Fibroblast of lung (primary cell): ENCODE results near the gene SLC29A4. TPM values are rescaled to one million over a fixed set of nuclear protein-coding genes. Genes with fewer than 3 reads are reported as not detected.

ENCODE experiments used
- DNase-seq, 2 donors: peaks; one replicate each; pipeline versions ENCODE4 v3.0.0 to v3.0.0-alpha.2; 2010; ENCODE audit warnings: low read depth in 2 of 2
- H2AFZ ChIP-seq: 2 replicates; pipeline ENCODE4 v1.5.1; 2012; ENCODE audit warnings: low read length, control low read depth, inconsistent platforms
- H3K27ac ChIP-seq: 2 replicates; pipeline ENCODE4 v1.5.1; 2011; ENCODE audit warnings: low read length, control low read depth; ENCODE audit not compliant: insufficient read depth
- H3K27me3 ChIP-seq: 2 replicates; pipeline ENCODE4 v1.5.1; 2011; ENCODE audit warnings: mild to moderate bottlenecking, low read length; ENCODE audit not compliant: control insufficient read depth, insufficient read depth
- H3K36me3 ChIP-seq: 2 replicates; pipeline ENCODE4 v1.5.1; 2011; ENCODE audit warnings: low read length; ENCODE audit not compliant: control insufficient read depth, insufficient read depth
- H3K4me1 ChIP-seq: 2 replicates; pipeline ENCODE4 v1.5.1; 2011; ENCODE audit warnings: low read length; ENCODE audit not compliant: control insufficient read depth, insufficient read depth; ENCODE audit errors: extremely low read depth
- H3K4me2 ChIP-seq: 2 replicates; pipeline ENCODE4 v1.5.1; 2011; ENCODE audit warnings: low read length, control low read depth; ENCODE audit not compliant: insufficient read depth; ENCODE audit errors: extremely low read depth
- H3K4me3 ChIP-seq, 4 experiments: fragments of 200-600 bp in 1 of 4; sonication (generic) in 1 of 4; replicated peaks in 1 of 4; 2 replicates each; pipeline ENCODE4 v1.5.1; 2011 to 2016; ENCODE audit warnings: low read length in 4 of 4, low read depth in 3 of 4, mild to moderate bottlenecking in 3 of 4, control low read depth in 2 of 4, inconsistent platforms in 1 of 4, mixed read lengths in 1 of 4; ENCODE audit not compliant: insufficient read depth in 1 of 4; ENCODE audit errors: control extremely low read depth in 1 of 4
- H3K79me2 ChIP-seq: 2 replicates; pipeline ENCODE4 v1.5.1; 2012; ENCODE audit warnings: mild to moderate bottlenecking, low read length, inconsistent platforms; ENCODE audit not compliant: control insufficient read depth, insufficient read depth
- H3K9ac ChIP-seq: 2 replicates; pipeline ENCODE4 v1.5.1; 2011; ENCODE audit warnings: mild to moderate bottlenecking, low read length, control low read depth; ENCODE audit not compliant: insufficient read depth
- H3K9me3 ChIP-seq: 2 replicates; pipeline ENCODE4 v1.5.1; 2012; ENCODE audit warnings: low read depth, low read length; ENCODE audit not compliant: control insufficient read depth, insufficient read depth
- H4K20me1 ChIP-seq: 2 replicates; pipeline ENCODE4 v1.5.1; 2011; ENCODE audit warnings: low read length; ENCODE audit not compliant: control insufficient read depth, insufficient read depth; ENCODE audit errors: extremely low read depth
- EZH2 ChIP-seq: IDR thresholded peaks from 2 replicates; pipeline ENCODE4 v1.5.1; 2012; ENCODE audit warnings: low read length, control low read depth, mild to moderate bottlenecking; ENCODE audit errors: missing control alignments
- polyA plus RNA-seq, 2 donors: library from polyadenylated mRNA; depleted of rRNA in 1 of 2; stranded (reverse) in 1 of 2; unstranded in 1 of 2; fragments of >200 nt; gene quantifications; 2 replicates each; pipeline ENCODE4 v1.2.1, GENCODE V29; 2011 to 2012; ENCODE audit warnings: missing spikeins in 1 of 2
- total RNA-seq: library from RNA; depleted of rRNA; stranded (reverse); fragments of >200 nt; gene quantifications from 2 replicates; pipeline ENCODE4 v1.2.1, GENCODE V29; 2014
- TF ChIP-seq, protein P1 (sequence below), 2 donors: IDR thresholded peaks in 1 of 2; conservative IDR thresholded peaks in 1 of 2; 1 replicate in 1 of 2; 2 replicates in 1 of 2; pipeline ENCODE4 v1.5.1; 2011 to 2012; ENCODE audit warnings: low read length in 2 of 2, control low read depth in 1 of 2, inconsistent platforms in 1 of 2, low read depth in 1 of 2, mild to moderate bottlenecking in 1 of 2

Gene SLC29A4
- total and polyA plus RNA-seq, 2 donors (not counting 1 experiment from before 2014, with no cell fraction given) = 1.0 to 5.1 TPM

DNA sequence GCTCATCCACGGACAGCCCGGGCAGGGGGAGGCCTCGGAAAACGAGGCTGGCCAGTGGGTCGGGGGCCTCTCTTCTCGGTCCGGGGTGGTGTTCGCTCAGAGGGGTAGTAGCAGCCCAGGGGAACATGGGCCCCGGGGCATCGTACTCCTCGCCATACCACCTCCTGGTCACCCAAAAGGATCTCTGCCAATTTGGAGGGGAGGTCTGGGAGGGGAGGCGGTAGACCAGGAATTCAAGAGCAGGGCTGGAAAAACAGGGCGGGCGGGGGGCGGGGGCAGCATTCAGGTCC, 67.4 kb downstream of the SLC29A4 start:
- H3K4me3 ChIP-seq = no peak overlapping the region
- no peak overlapping the region for H3K27ac ChIP-seq
- H3K27me3 ChIP-seq = no peaks in the 10 kb centered on the region
- no peak overlapping the region for H2AFZ ChIP-seq
- peaks cover 41% of the 10 kb centered on the region for H3K79me2 ChIP-seq
- no peaks in the 10 kb centered on the region for H3K9me3 ChIP-seq
- TF ChIP-seq EZH2 = no peak
- TF ChIP-seq, protein P1, sequence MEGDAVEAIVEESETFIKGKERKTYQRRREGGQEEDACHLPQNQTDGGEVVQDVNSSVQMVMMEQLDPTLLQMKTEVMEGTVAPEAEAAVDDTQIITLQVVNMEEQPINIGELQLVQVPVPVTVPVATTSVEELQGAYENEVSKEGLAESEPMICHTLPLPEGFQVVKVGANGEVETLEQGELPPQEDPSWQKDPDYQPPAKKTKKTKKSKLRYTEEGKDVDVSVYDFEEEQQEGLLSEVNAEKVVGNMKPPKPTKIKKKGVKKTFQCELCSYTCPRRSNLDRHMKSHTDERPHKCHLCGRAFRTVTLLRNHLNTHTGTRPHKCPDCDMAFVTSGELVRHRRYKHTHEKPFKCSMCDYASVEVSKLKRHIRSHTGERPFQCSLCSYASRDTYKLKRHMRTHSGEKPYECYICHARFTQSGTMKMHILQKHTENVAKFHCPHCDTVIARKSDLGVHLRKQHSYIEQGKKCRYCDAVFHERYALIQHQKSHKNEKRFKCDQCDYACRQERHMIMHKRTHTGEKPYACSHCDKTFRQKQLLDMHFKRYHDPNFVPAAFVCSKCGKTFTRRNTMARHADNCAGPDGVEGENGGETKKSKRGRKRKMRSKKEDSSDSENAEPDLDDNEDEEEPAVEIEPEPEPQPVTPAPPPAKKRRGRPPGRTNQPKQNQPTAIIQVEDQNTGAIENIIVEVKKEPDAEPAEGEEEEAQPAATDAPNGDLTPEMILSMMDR (conservative IDR thresholded peaks at IDR 0.05 in 1 of 2, IDR thresholded peaks at IDR 0.05 in 1 of 2; ENCODE audit: low read depth in 1 of 2, low read length in 2 of 2) = no peak
- DNase-seq = no peak
- H4K20me1 ChIP-seq = peaks cover 2% of the 10 kb centered on the region
- H3K9ac ChIP-seq = no peak overlapping the region
- no peak overlapping the region for H3K4me2 ChIP-seq
- H3K4me1 ChIP-seq = peaks cover 7% of the 10 kb centered on the region
- peaks cover 9% of the 10 kb centered on the region for H3K36me3 ChIP-seq

DNA sequence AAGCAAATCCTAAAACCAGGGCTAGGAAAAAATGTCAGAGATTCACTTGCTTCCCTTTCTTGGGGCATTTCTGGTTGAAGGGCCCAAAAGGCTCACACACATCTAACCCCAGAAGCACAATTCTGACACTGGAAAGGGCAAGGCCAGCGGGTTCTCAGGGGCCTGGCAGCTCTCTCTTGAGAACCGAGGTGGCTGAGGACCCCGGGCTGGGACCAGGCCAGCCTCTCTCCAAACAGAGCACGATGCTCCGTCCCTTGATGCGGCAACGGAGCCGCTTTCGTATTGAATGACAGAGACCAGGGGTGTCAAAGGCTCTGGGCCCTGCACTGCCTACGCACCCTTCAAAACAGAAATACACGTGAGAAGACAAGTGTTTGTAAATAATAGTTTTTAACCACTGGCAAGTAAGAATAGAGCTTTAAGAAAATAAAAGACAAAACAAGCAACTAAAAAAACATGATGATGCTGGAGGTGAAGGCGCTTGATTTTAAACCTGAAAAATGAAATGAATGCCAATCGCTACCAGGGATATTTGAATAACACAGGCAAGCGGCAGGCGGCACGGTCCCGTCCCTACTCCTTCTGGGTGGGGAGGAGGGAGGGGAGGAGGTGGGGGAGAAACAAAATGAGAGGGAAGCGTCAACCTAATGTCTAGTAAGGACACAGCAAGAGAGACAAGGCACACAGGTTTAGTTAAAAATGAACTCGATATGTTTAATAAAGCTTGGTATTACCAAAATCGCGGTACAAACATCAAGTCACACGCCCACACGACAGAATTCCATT, 68.0 kb downstream of the SLC29A4 start:
- Histone ChIP-seq H3K4me1 (peaks cover 7% of the 10 kb centered on the region), H3K79me2 (peaks cover 48% of the 10 kb centered on the region), H3K4me2 (no peak overlapping the region), H3K27me3 (no peaks in the 10 kb centered on the region), H3K9me3 (no peaks in the 10 kb centered on the region), H3K36me3 (peaks cover 8% of the 10 kb centered on the region), H4K20me1 (peaks cover 2% of the 10 kb centered on the region), H3K9ac (no peak overlapping the region), H3K4me3 (no peak overlapping the region), H2AFZ (no peak overlapping the region), H3K27ac (no peak overlapping the region)
- no peak for TF ChIP-seq EZH2
- TF ChIP-seq, protein P1 (conservative IDR thresholded peaks at IDR 0.05 in 1 of 2, IDR thresholded peaks at IDR 0.05 in 1 of 2; ENCODE audit: low read depth in 1 of 2, low read length in 2 of 2) = no peak
- DNase-seq = no peak

DNA sequence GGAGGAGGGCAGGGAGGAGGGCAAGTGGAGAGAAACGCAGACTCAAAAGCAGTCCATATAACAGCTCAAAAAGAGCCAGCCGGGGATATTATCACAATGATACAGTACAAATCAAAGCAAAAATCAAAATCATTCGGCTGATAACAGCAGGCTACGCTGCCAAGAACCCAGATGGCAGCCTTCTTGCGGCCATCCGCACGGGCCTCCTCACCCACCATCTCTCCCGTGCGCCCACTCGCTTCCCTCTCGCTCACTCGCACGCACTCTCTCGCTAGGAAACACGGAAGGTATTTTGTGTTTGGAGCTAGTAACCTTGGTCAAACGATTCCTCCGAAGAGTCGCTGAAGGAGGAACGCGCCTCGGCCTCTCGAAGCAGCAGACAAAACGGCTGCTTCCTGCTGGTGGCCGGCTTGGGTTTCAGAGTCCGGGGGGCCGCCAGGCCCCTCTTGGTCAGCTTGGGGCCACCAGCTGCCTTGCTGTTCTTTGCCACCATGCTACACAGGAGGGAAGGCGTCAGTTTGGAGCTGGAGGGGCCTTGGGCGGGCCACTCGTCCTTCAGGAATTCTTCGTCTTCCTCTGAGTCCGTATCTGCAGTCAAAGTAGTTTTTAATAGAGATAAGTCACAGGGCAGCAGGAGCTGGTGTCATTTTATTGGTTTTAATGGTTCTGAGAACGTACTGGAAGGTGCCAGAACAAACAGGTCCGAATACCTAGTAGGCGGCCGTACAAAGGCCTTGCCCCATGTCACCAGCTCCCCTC, 68.9 kb downstream of the SLC29A4 start:
- Histone ChIP-seq H3K27me3 (no peaks in the 10 kb centered on the region), H3K27ac (no peak overlapping the region), H3K4me3 (no peak overlapping the region), H3K4me2 (no peak overlapping the region), H3K36me3 (peaks cover 10% of the 10 kb centered on the region), H3K9ac (no peak overlapping the region), H3K79me2 (peaks cover 51% of the 10 kb centered on the region), H4K20me1 (peaks cover 2% of the 10 kb centered on the region), H3K9me3 (no peaks in the 10 kb centered on the region), H2AFZ (no peak overlapping the region), H3K4me1 (peaks cover 7% of the 10 kb centered on the region)
- TF ChIP-seq, protein P1 (conservative IDR thresholded peaks at IDR 0.05 in 1 of 2, IDR thresholded peaks at IDR 0.05 in 1 of 2; ENCODE audit: low read depth in 1 of 2, low read length in 2 of 2) = no peak
- no peak for TF ChIP-seq EZH2
- DNase-seq = no peak
